Heart left ventricle (tissue), 16 donors: ENCODE measurements around the gene DEPDC5. TPM values are rescaled to one million over a fixed set of nuclear protein-coding genes. Genes with fewer than 3 reads are reported as not detected.

Experiments
- ATAC-seq, 4 donors: fragments of 200-7000 bp; cut with Tn5 transposase; one replicate each; pipeline ENCODE4 v1.9.1; 2020 to 2022; ENCODE audit warnings: moderate library complexity in 4 of 4, mild to moderate bottlenecking in 3 of 4, moderate number of reproducible peaks in 1 of 4
- DNase-seq, 5 donors: peaks; one replicate each; pipeline ENCODE4 v3.0.0-alpha.2; 2020
- H3K27ac ChIP-seq, 12 donors: fragments of 200-600 bp; sonication (generic) in 4 of 12; one replicate each; pipeline versions ENCODE4 v1.5.0 to v1.8.0; 2016 to 2022; ENCODE audit warnings: mild to moderate bottlenecking in 2 of 12
- H3K27me3 ChIP-seq, 9 donors: fragments of 200-600 bp; sonication (generic) in 2 of 9; one replicate each; pipeline versions ENCODE4 v1.5.1 to v1.8.0; 2016 to 2022; ENCODE audit warnings: mild to moderate bottlenecking in 3 of 9
- H3K36me3 ChIP-seq, 9 donors: fragments of 200-600 bp; sonication (generic) in 2 of 9; one replicate each; pipeline versions ENCODE4 v1.5.0 to v1.8.0; 2018 to 2022; ENCODE audit warnings: mild to moderate bottlenecking in 2 of 9
- H3K4me1 ChIP-seq, 12 donors: fragments of 200-600 bp; sonication (generic) in 4 of 12; one replicate each; pipeline versions ENCODE4 v1.5.0 to v1.8.0; 2016 to 2022; ENCODE audit warnings: mild to moderate bottlenecking in 3 of 12
- H3K4me3 ChIP-seq, 12 donors: fragments of 200-600 bp; sonication (generic) in 4 of 12; one replicate each; pipeline versions ENCODE4 v1.5.0 to v1.8.0; 2017 to 2022; ENCODE audit warnings: mild to moderate bottlenecking in 9 of 12, moderate library complexity in 4 of 12
- H3K9me3 ChIP-seq, 12 donors: fragments of 200-600 bp; sonication (generic) in 4 of 12; one replicate each; pipeline versions ENCODE4 v1.5.0 to v1.8.0; 2016 to 2022; ENCODE audit warnings: mild to moderate bottlenecking in 1 of 12
- POLR2A ChIP-seq, 2 donors: fragments of 450-650 bp; IDR thresholded peaks; one replicate each; pipeline ENCODE4 v1.6.1; 2017; ENCODE audit warnings: antibody characterized with exemption in 2 of 2, mild to moderate bottlenecking in 2 of 2, moderate library complexity in 2 of 2
- WGBS, 4 donors: extraction: QIAGEN DNeasy Blood & Tissue Kit in 2 of 4; methylation state at CpG; one replicate each; pipeline versions ENCODE4 v1.1.5 to v1.1.7; 2013 to 2018; 5-methylcytosine and 5-hydroxymethylcytosine counted together
- intact Hi-C, 10 donors: fragments of 100-400 bp; cut with DNase I; formaldehyde crosslinking; loops; one replicate each; pipeline versions ENCODE4 v1.11.1 to v1.14.2; 2022
- polyA plus RNA-seq, 2 donors: library from polyadenylated mRNA; stranded (reverse); fragments of 200-250 nt; gene quantifications; one replicate each; pipeline ENCODE4 v1.2.3, GENCODE V29; 2013
- total RNA-seq, 9 donors: library from RNA; depleted of rRNA in 2 of 9; stranded (reverse); fragments of >200 nt in 2 of 9; fragmentation: NEBNext Ultra II Directional in 3 of 9; extraction: Animal tissue kit (Norgen Biotek cat#: 25700) in 3 of 9; gene quantifications; one replicate each; pipeline versions ENCODE4 v1.1.0 to v1.2.4, GENCODE V29; 2016 to 2023
- TF ChIP-seq, protein P1 (sequence below), 12 donors: fragments of 200-600 bp; sonication (generic) in 4 of 12; IDR thresholded peaks; one replicate each; pipeline versions ENCODE4 v1.5.0 to v1.8.0; 2018 to 2022; ENCODE audit warnings: antibody characterized with exemption in 12 of 12, mild to moderate bottlenecking in 5 of 12
- donor health status: ischemic (EF 13 %, LVEDD 7.1; RV severe dilation, severe dysfunction).
- donor health status: healthy with polysubstance abuse.
- donor health status: DM: no; HTN: yes; CAD: no.
- donor health status: DM: no; HTN: no; CAD: no.
- donor health status: ischemic (EF 25% LVEDD 6.9; RV normal size, moderate dysfunction).
- donor health status: ischemic (EF 25% LVEDD 5.7; RV mildly dilated, moderate dysfunction).
- donor health status: healthy.
- donor health status: DM: yes; HTN: yes; CAD: no.
- donor health status: ischemic (EF 35%, LVEDD 5.7; RV mildly dilated, moderate dysfunction).
- donor health status: nonischemic (EF 11% LVEDD 7.7; RV severe dilation, severe dysfunction).
- donor health status: DM: yes; HTN: yes; CAD: no.
- donor health status: PGD.
- donor health status: ischemic (EF 29% LVEDD 5.4; RV normal size, mild dysfunction).
- donor health status: nonischemic (EF 23%, LVEDD 6.1; RV moderate dilation, normal function).

The DEPDC5 gene
- total and polyA plus RNA-seq, 11 donors: 5.7 to 21.4 (median 10.4) TPM

GRCh38 chr22:31872209-31872608 is 118.4 kb downstream of the DEPDC5 start:
- no peaks in the 10 kb centered on the region for H3K27me3 ChIP-seq
- H3K4me3 ChIP-seq: no peak overlapping the region
- intact Hi-C loops: loop anchor here in 5 of 10 donors (5.0 to 10.0 kb wide), 4 partner anchors 75 to 95 kb away; no protein-coding TSS in a partner anchor
- no peak for TF ChIP-seq POLR2A (IDR thresholded peaks at IDR 0.05)
- TF ChIP-seq, protein P1, sequence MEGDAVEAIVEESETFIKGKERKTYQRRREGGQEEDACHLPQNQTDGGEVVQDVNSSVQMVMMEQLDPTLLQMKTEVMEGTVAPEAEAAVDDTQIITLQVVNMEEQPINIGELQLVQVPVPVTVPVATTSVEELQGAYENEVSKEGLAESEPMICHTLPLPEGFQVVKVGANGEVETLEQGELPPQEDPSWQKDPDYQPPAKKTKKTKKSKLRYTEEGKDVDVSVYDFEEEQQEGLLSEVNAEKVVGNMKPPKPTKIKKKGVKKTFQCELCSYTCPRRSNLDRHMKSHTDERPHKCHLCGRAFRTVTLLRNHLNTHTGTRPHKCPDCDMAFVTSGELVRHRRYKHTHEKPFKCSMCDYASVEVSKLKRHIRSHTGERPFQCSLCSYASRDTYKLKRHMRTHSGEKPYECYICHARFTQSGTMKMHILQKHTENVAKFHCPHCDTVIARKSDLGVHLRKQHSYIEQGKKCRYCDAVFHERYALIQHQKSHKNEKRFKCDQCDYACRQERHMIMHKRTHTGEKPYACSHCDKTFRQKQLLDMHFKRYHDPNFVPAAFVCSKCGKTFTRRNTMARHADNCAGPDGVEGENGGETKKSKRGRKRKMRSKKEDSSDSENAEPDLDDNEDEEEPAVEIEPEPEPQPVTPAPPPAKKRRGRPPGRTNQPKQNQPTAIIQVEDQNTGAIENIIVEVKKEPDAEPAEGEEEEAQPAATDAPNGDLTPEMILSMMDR (IDR thresholded peaks at IDR 0.05): peak in 6 of 12 donors; percentile 12 to 39 (median 21)
- peaks cover 0 to 14% (median 0%) of the 10 kb centered on the region in 12 donors for H3K4me1 ChIP-seq
- peaks cover 0 to 81% (median 63%) of the 10 kb centered on the region in 9 donors for H3K36me3 ChIP-seq
- H3K27ac ChIP-seq: no peak overlapping the region
- no peaks in the 10 kb centered on the region for H3K9me3 ChIP-seq
- ATAC-seq (peak in 1 of 4 donors; percentile 36), DNase-seq (no peak)
- WGBS, 4 donors: 63 to 71% (median 66%) methylated on average over 4 of the region's 4 CpGs

DNA sequence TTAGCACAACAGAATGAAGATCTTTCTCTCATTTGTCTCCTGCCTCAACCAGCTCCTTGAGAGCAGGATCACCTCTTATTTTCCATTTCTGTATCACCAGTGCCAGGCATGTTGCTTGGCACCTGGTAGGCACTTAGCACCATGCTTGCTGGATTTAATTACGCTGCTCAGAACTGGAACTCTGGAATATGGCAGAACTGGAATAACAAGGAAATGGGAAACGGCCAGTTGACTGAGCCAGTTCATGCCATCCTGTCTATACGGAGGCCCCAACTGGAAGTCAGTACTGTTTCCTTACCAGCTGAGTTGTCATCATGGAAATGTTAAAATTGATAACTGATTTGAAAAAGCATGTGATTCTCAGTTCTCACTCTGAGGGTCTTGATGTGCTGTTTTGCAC is 121.0 kb downstream of the DEPDC5 start:
- Histone ChIP-seq H3K9me3 (no peaks in the 10 kb centered on the region), H3K36me3 (peaks cover 0 to 79% (median 65%) of the 10 kb centered on the region in 9 donors), H3K4me3 (no peak overlapping the region), H3K4me1 (peaks cover 0 to 14% (median 0%) of the 10 kb centered on the region in 12 donors), H3K27ac (no peak overlapping the region), H3K27me3 (no peaks in the 10 kb centered on the region)
- no peak for ATAC-seq
- no peak for DNase-seq
- 90 to 98% (median 93%) methylated on average over 3 of the region's 3 CpGs for WGBS, 4 donors
- TF ChIP-seq, protein P1 (IDR thresholded peaks at IDR 0.05): no peak
- no peak for TF ChIP-seq POLR2A (IDR thresholded peaks at IDR 0.05)
- intact Hi-C loops: loop anchor here in 5 of 10 donors (5.0 to 10.0 kb wide), 4 partner anchors 72 to 92 kb away; no protein-coding TSS in a partner anchor

- ATAC-seq (no peak), DNase-seq (no peak)
- Histone ChIP-seq H3K4me1 (peaks cover 0 to 8% (median 0%) of the 10 kb centered on the region in 12 donors), H3K9me3 (no peaks in the 10 kb centered on the region), H3K27me3 (no peaks in the 10 kb centered on the region), H3K4me3 (no peak overlapping the region), H3K27ac (no peak overlapping the region), H3K36me3 (peaks cover 0 to 74% (median 61%) of the 10 kb centered on the region in 9 donors)
- 90 to 96% (median 93%) methylated on average over 12 of the region's 12 CpGs for WGBS, 4 donors
- TF ChIP-seq POLR2A (IDR thresholded peaks at IDR 0.05): no peak
- intact Hi-C loops: loop anchor here in 2 of 10 donors (10.0 kb wide), 2 partner anchors 78 to 88 kb away; no protein-coding TSS in a partner anchor
Observed at GRCh38 chr22:31876156-31876920, 122.5 kb downstream of the DEPDC5 start.

DNA sequence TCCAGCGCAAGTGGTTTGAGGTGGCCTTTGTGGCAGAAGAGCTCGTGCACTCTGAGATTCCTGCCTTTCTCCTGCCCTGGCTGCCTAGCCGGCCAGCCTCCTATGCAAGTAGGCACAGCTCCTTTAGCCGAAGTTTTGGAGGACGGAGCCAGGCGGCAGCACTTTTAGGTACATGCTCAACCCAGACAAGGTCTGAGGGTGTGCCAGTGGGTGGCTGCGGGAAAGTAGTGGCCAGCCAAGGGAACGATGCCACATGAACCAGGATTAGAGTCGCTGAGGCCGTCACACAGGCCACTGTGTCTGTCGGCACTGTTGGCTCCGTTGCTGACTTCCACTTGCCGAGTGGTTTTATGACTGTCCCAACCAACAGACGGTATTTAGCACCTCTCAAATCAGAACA is 125.8 kb downstream of the DEPDC5 start:
- TF ChIP-seq POLR2A (IDR thresholded peaks at IDR 0.05): no peak
- TF ChIP-seq, protein P1 (IDR thresholded peaks at IDR 0.05): no peak
- Histone ChIP-seq H3K36me3 (peaks cover 0 to 73% (median 39%) of the 10 kb centered on the region in 9 donors), H3K27me3 (no peaks in the 10 kb centered on the region), H3K9me3 (no peaks in the 10 kb centered on the region), H3K4me1 (no peaks in the 10 kb centered on the region), H3K4me3 (no peak overlapping the region), H3K27ac (no peak overlapping the region)
- 88 to 96% (median 93%) methylated on average over 9 to 14 of the region's 14 CpGs for WGBS, 4 donors
- DNase-seq (no peak), ATAC-seq (no peak)
- intact Hi-C loops: loop anchor here in 2 of 10 donors (10.0 kb wide), 2 partner anchors 75 to 85 kb away; no protein-coding TSS in a partner anchor
